ENCODE measurements around the gene GPR33.

DNA sequence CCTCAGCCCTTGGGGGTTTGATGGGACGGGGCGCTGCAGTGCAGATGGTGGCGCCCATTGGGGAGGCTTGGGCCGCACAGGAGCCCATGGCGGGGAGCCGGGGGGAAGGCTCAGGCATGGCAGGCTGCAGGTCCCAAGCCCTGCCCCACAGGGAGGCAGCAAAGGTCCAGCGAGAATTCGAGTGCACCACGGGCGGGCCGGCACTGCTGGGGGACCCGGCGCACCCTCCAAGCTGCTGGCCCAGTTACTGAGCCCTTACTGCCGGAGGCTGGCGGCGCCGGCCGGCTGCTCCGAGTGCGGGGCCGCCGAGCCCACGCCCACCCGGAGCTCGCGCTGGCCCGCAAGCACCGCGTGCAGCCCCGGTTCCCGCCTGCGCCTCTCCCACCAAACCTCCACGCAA, 39.2 kb upstream of the GPR33 start:
- TF ChIP-seq POLR2AphosphoS5 (IDR thresholded peaks at IDR 0.05; ENCODE audit: low read depth, low read length) (no peak), TAF1 (IDR thresholded peaks at IDR 0.05; ENCODE audit: borderline replicate concordance, insufficient read depth, low read length) (no peak), SIN3A (IDR thresholded peaks at IDR 0.05; ENCODE audit: borderline replicate concordance, insufficient read depth, low read length) (no peak)
- TF ChIP-seq, protein P1, sequence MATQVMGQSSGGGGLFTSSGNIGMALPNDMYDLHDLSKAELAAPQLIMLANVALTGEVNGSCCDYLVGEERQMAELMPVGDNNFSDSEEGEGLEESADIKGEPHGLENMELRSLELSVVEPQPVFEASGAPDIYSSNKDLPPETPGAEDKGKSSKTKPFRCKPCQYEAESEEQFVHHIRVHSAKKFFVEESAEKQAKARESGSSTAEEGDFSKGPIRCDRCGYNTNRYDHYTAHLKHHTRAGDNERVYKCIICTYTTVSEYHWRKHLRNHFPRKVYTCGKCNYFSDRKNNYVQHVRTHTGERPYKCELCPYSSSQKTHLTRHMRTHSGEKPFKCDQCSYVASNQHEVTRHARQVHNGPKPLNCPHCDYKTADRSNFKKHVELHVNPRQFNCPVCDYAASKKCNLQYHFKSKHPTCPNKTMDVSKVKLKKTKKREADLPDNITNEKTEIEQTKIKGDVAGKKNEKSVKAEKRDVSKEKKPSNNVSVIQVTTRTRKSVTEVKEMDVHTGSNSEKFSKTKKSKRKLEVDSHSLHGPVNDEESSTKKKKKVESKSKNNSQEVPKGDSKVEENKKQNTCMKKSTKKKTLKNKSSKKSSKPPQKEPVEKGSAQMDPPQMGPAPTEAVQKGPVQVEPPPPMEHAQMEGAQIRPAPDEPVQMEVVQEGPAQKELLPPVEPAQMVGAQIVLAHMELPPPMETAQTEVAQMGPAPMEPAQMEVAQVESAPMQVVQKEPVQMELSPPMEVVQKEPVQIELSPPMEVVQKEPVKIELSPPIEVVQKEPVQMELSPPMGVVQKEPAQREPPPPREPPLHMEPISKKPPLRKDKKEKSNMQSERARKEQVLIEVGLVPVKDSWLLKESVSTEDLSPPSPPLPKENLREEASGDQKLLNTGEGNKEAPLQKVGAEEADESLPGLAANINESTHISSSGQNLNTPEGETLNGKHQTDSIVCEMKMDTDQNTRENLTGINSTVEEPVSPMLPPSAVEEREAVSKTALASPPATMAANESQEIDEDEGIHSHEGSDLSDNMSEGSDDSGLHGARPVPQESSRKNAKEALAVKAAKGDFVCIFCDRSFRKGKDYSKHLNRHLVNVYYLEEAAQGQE (IDR thresholded peaks at IDR 0.05; ENCODE audit: insufficient read depth in 1 of 2, low read depth in 2 of 2, low read length in 2 of 2) = no peak
